GM23338 (cell line): ENCODE measurements around the gene LRRIQ4.

Experiments
- CTCF ChIP-seq, 2 experiments: fragments of 200-600 bp in 1 of 2; sonication (generic) in 1 of 2; conservative IDR thresholded peaks; 2 replicates each; pipeline versions ENCODE4 v1.5.1 to v1.6.1; 2016 to 2017; ENCODE audit warnings: antibody characterized with exemption in 2 of 2, low read depth in 2 of 2, mild to moderate bottlenecking in 2 of 2, moderate library complexity in 1 of 2
- EZH2 ChIP-seq: fragments of 200-600 bp; sonication (generic); IDR thresholded peaks from one replicate; pipeline ENCODE4 v1.8.0; 2017; ENCODE audit warnings: antibody characterized with exemption, mild to moderate bottlenecking, low read depth; ENCODE audit not compliant: unreplicated experiment
- JUNB ChIP-seq: IDR thresholded peaks from one replicate; pipeline ENCODE4 v1.6.1; 2016; ENCODE audit warnings: antibody characterized with exemption; ENCODE audit not compliant: unreplicated experiment
- POLR2AphosphoS5 ChIP-seq: IDR thresholded peaks from 2 replicates; pipeline ENCODE4 v1.6.1; 2016; ENCODE audit warnings: antibody characterized with exemption, low read depth
- REST ChIP-seq: IDR thresholded peaks from one replicate; pipeline ENCODE4 v1.6.1; 2018; ENCODE audit warnings: antibody characterized with exemption; ENCODE audit not compliant: unreplicated experiment

GRCh38 chr3:169879845-169880575 lies 67.3 kb downstream of the LRRIQ4 start:
- TF ChIP-seq CTCF (conservative IDR thresholded peaks at IDR 0.05; ENCODE audit: low read depth in 2 of 2) = no peak
- no peak for TF ChIP-seq POLR2AphosphoS5
- no peak for TF ChIP-seq EZH2
- TF ChIP-seq REST = no peak
- TF ChIP-seq JUNB = no peak
